ENCODE measurements around the gene GPR162.
"Not testable (repeated sequence)": the region's sequence is repeated elsewhere in the genome, so short reads cannot be mapped to it uniquely, and the experiment has no call there.

Gene GPR162

GRCh38 chr12:6861391-6861790 is 39.8 kb downstream of the GPR162 start:
- DNase-seq (ENCODE audit: low read depth in 2 of 2): no peak
- TF ChIP-seq CTCF (IDR thresholded peaks at IDR 0.05; ENCODE audit: low read depth, low read length): no peak
- no peak overlapping the region for H3K4me3 ChIP-seq (replicated peaks in 1 of 2; ENCODE audit: low read depth in 2 of 2, low read length in 2 of 2)

- no peak for TF ChIP-seq CTCF (IDR thresholded peaks at IDR 0.05; ENCODE audit: low read depth, low read length)
- DNase-seq (ENCODE audit: low read depth in 2 of 2): no peak
- no peak overlapping the region for H3K4me3 ChIP-seq (replicated peaks in 1 of 2; ENCODE audit: low read depth in 2 of 2, low read length in 2 of 2)
Observed at GRCh38 chr12:6863033-6863432, 41.4 kb downstream of the GPR162 start.

- H3K4me3 ChIP-seq (replicated peaks in 1 of 2; ENCODE audit: low read depth in 2 of 2, low read length in 2 of 2): no peak overlapping the region
- TF ChIP-seq CTCF (IDR thresholded peaks at IDR 0.05; ENCODE audit: low read depth, low read length): no peak
- DNase-seq (ENCODE audit: low read depth in 2 of 2): no peak
Observed at GRCh38 chr12:6863586-6864321, 42.1 kb downstream of the GPR162 start.

GRCh38 chr12:6865307-6865706 is 43.7 kb downstream of the GPR162 start:
- DNase-seq (ENCODE audit: low read depth in 2 of 2); H3K4me3 ChIP-seq (replicated peaks in 1 of 2; ENCODE audit: low read depth in 2 of 2, low read length in 2 of 2): not testable (repeated sequence)

GRCh38 chr12:6866163-6866919 is 44.7 kb downstream of the GPR162 start:
- no peak for DNase-seq (ENCODE audit: low read depth in 2 of 2)
- H3K4me3 ChIP-seq (replicated peaks in 1 of 2; ENCODE audit: low read depth in 2 of 2, low read length in 2 of 2): peak overlapping the region in 1 of 2 donors; percentile 98
- no peak for TF ChIP-seq CTCF (IDR thresholded peaks at IDR 0.05; ENCODE audit: low read depth, low read length)

- TF ChIP-seq CTCF (IDR thresholded peaks at IDR 0.05; ENCODE audit: low read depth, low read length): no peak
- no peak for DNase-seq (ENCODE audit: low read depth in 2 of 2)
- peak overlapping the region; percentile 53 to 98 for H3K4me3 ChIP-seq (replicated peaks in 1 of 2; ENCODE audit: low read depth in 2 of 2, low read length in 2 of 2)
Observed at GRCh38 chr12:6866920-6867412, 45.3 kb downstream of the GPR162 start.
